Liver (tissue), 3 donors: ENCODE data around the gene KRCC1.

Source experiments
- CTCF ChIP-seq: fragments of 150-350 bp; IDR thresholded peaks from 2 replicates; pipeline ENCODE4 v1.5.1; 2017; ENCODE audit warnings: improper control_type of control experiment, low read depth, low read length; ENCODE audit not compliant: missing input control
- FOXA2 ChIP-seq: IDR thresholded peaks from 2 replicates; pipeline ENCODE4 v1.6.1; 2016; ENCODE audit warnings: antibody characterized with exemption
- MAX ChIP-seq: IDR thresholded peaks from 2 replicates; pipeline ENCODE4 v1.6.1; 2016; ENCODE audit warnings: antibody characterized with exemption
- SP1 ChIP-seq: IDR thresholded peaks from 2 replicates; pipeline ENCODE4 v1.6.1; 2018; ENCODE audit warnings: antibody characterized with exemption, mild to moderate bottlenecking
- donor health status: healthy.
- donor health status: healthy.

- no peak for TF ChIP-seq MAX
- TF ChIP-seq CTCF: no peak
- TF ChIP-seq FOXA2: no peak
- TF ChIP-seq SP1: no peak
These were observed 29.5 kb upstream of the KRCC1 start for GRCh38 chr2:88085099-88085498.
